Tibial artery (tissue), 4 donors: ENCODE data around the gene RRP8.

Source experiments
- DNase-seq, 2 donors: peaks; one replicate each; pipeline ENCODE4 v3.0.0-alpha.2; 2019
- H3K27ac ChIP-seq, 2 donors: fragments of 200-600 bp; sonication (generic) in 1 of 2; 1 replicate in 1 of 2; 2 replicates in 1 of 2; pipeline ENCODE4 v1.5.1; 2018 to 2019; ENCODE audit warnings: mild to moderate bottlenecking in 1 of 2
- H3K27me3 ChIP-seq, 2 donors: fragments of 200-600 bp; sonication (generic) in 1 of 2; one replicate each; pipeline versions ENCODE4 v1.5.1 to v1.6.0; 2016 to 2019
- H3K36me3 ChIP-seq, 3 donors: fragments of 200-600 bp; sonication (generic) in 2 of 3; one replicate each; pipeline ENCODE4 v1.5.1; 2016 to 2019; ENCODE audit warnings: mild to moderate bottlenecking in 2 of 3
- H3K4me1 ChIP-seq, 4 donors: fragments of 200-600 bp; sonication (generic) in 2 of 4; 1 replicate in 3 of 4; 2 replicates in 1 of 4; pipeline ENCODE4 v1.5.1; 2016 to 2019
- H3K4me3 ChIP-seq, 2 donors: fragments of 200-600 bp; sonication (generic) in 1 of 2; 1 replicate in 1 of 2; 2 replicates in 1 of 2; pipeline ENCODE4 v1.5.1; 2018 to 2019; ENCODE audit warnings: mild to moderate bottlenecking in 2 of 2
- H3K9me3 ChIP-seq, 3 donors: fragments of 200-600 bp; sonication (generic) in 1 of 3; one replicate each; pipeline ENCODE4 v1.5.1; 2016 to 2019
- CTCF ChIP-seq, 2 experiments: fragments of 200-600 bp in 1 of 2; fragments of 450-650 bp in 1 of 2; IDR thresholded peaks; one replicate each; pipeline ENCODE4 v1.5.1; 2017 to 2019; ENCODE audit warnings: antibody characterized with exemption in 2 of 2, mild to moderate bottlenecking in 1 of 2, moderate library complexity in 1 of 2
- intact Hi-C: fragments of 100-400 bp; cut with DNase I; formaldehyde crosslinking; loops from one replicate; pipeline ENCODE4 v1.15.0; 2023; ENCODE audit warnings: low total_unique reads

RRP8 gene

GRCh38 chr11:6561288-6561687 lies 42.1 kb downstream of the RRP8 start:
- Histone ChIP-seq H3K4me1 (no peaks in the 10 kb centered on the region), H3K36me3 (peaks cover 0 to 35% (median 7%) of the 10 kb centered on the region in 3 donors), H3K27me3 (no peaks in the 10 kb centered on the region), H3K9me3 (no peaks in the 10 kb centered on the region), H3K4me3 (no peak overlapping the region), H3K27ac (no peak overlapping the region)
- intact Hi-C loops, result no loop called here
- DNase-seq, result no peak
- no peak for TF ChIP-seq CTCF (IDR thresholded peaks at IDR 0.05)

- Histone ChIP-seq H3K9me3 (no peaks in the 10 kb centered on the region), H3K27me3 (no peaks in the 10 kb centered on the region), H3K36me3 (peaks cover 0 to 35% (median 7%) of the 10 kb centered on the region in 3 donors), H3K27ac (no peak overlapping the region), H3K4me3 (no peak overlapping the region), H3K4me1 (no peaks in the 10 kb centered on the region)
- TF ChIP-seq CTCF (IDR thresholded peaks at IDR 0.05), result no peak
- intact Hi-C loops, result no loop called here
- DNase-seq, result no peak
Measured at GRCh38 chr11:6559369-6559768, 44.0 kb downstream of the RRP8 start.

- DNase-seq, result no peak
- TF ChIP-seq CTCF (IDR thresholded peaks at IDR 0.05), result no peak
- Histone ChIP-seq H3K27me3 (no peaks in the 10 kb centered on the region), H3K9me3 (no peaks in the 10 kb centered on the region), H3K4me1 (no peaks in the 10 kb centered on the region), H3K36me3 (peaks cover 0 to 25% (median 7%) of the 10 kb centered on the region in 3 donors), H3K4me3 (no peak overlapping the region), H3K27ac (no peak overlapping the region)
- intact Hi-C loops, result no loop called here
Measured at GRCh38 chr11:6557761-6558674, 45.4 kb downstream of the RRP8 start.

- intact Hi-C loops, result no loop called here
- TF ChIP-seq CTCF (IDR thresholded peaks at IDR 0.05), result no peak
Measured at GRCh38 chr11:6557063-6557462, 46.4 kb downstream of the RRP8 start.

GRCh38 chr11:6556139-6556949 lies 47.1 kb downstream of the RRP8 start:
- intact Hi-C loops, result no loop called here
- H3K4me1 ChIP-seq, result no peaks in the 10 kb centered on the region
- TF ChIP-seq CTCF (IDR thresholded peaks at IDR 0.05), result no peak
- H3K36me3 ChIP-seq, result peaks cover 0 to 25% (median 7%) of the 10 kb centered on the region in 3 donors
- no peak for DNase-seq
- H3K4me3 ChIP-seq, result no peak overlapping the region
- H3K27ac ChIP-seq, result no peak overlapping the region
- H3K9me3 ChIP-seq, result no peaks in the 10 kb centered on the region
- H3K27me3 ChIP-seq, result no peaks in the 10 kb centered on the region

More at GRCh38 chr11:6557063-6557462, 46.4 kb downstream of the RRP8 start:
- Histone ChIP-seq H3K36me3 (peaks cover 0 to 25% (median 7%) of the 10 kb centered on the region in 3 donors), H3K27ac (no peak overlapping the region), H3K9me3 (no peaks in the 10 kb centered on the region), H3K4me3 (no peak overlapping the region), H3K27me3 (no peaks in the 10 kb centered on the region), H3K4me1 (no peaks in the 10 kb centered on the region)
- DNase-seq, result no peak
